Calu3 (cell line): ENCODE measurements around the gene MTARC1. TPM values are rescaled to one million over a fixed set of nuclear protein-coding genes. Genes with fewer than 3 reads are reported as not detected.

Source experiments
- BruUV-seq: library from RNA; stranded (reverse); fragments of 400-500 nt; replicated peaks from 2 replicates; lab custom pipeline; 2021; lab: Mats Ljungman, UMichigan
- CTCF ChIA-PET: fragments of 300-600 bp; sonication (Branson Sonifier 250); formaldehyde crosslinking; loops from one replicate; lab custom pipeline; 2022; ENCODE audit warnings: antibody characterized with exemption; lab: Charles Lee
- DNase-seq: peaks from one replicate; pipeline ENCODE4 v3.0.0; 2022
- H3K27ac Mint-ChIP-seq: one replicate; pipeline ENCODE4 v1.8.0; 2022; ENCODE audit warnings: mixed read lengths; ENCODE audit not compliant: unreplicated experiment
- H3K27me3 Mint-ChIP-seq: one replicate; pipeline ENCODE4 v1.8.0; 2022; ENCODE audit warnings: mixed read lengths; ENCODE audit not compliant: unreplicated experiment
- H3K36me3 Mint-ChIP-seq: one replicate; pipeline ENCODE4 v1.8.0; 2022; ENCODE audit warnings: mild to moderate bottlenecking, moderate library complexity, mixed read lengths; ENCODE audit not compliant: insufficient read depth, unreplicated experiment
- H3K4me1 Mint-ChIP-seq: one replicate; pipeline ENCODE4 v1.8.0; 2022; ENCODE audit warnings: mild to moderate bottlenecking, low read depth, mixed read lengths; ENCODE audit not compliant: unreplicated experiment
- H3K4me3 Mint-ChIP-seq: one replicate; pipeline ENCODE4 v1.8.0; 2022; ENCODE audit warnings: mild to moderate bottlenecking, low read depth, moderate library complexity, mixed read lengths; ENCODE audit not compliant: unreplicated experiment
- H3K9me3 Mint-ChIP-seq: one replicate; pipeline ENCODE4 v1.8.0; 2022; ENCODE audit warnings: low read depth, mixed read lengths; ENCODE audit not compliant: unreplicated experiment
- CTCF ChIP-seq: fragments of 200-600 bp; IDR thresholded peaks from one replicate; pipeline ENCODE4 v1.8.0; 2022; ENCODE audit warnings: antibody characterized with exemption; ENCODE audit not compliant: unreplicated experiment
- intact Hi-C: fragments of 100-400 bp; cut with micrococcal nuclease; formaldehyde crosslinking; loops from one replicate; pipeline ENCODE4 v1.10.0; 2022; ENCODE audit not compliant: unreplicated experiment
- total RNA-seq: library from RNA; stranded (reverse); gene quantifications from 2 replicates; pipeline ENCODE4 v1.2.3, GENCODE V29; 2022

MTARC1 gene
- total RNA-seq, 1 experiment from 2014 or later, result 21.3 TPM

GRCh38 chr1:220764757-220765156 lies 22.0 kb upstream of the MTARC1 start:
- Mint-ChIP-seq H3K9me3 (no peaks in the 10 kb centered on the region), H3K27ac (no peak overlapping the region), H3K27me3 (no peaks in the 10 kb centered on the region), H3K36me3 (no peaks in the 10 kb centered on the region), H3K4me3 (no peak overlapping the region), H3K4me1 (peaks cover 8% of the 10 kb centered on the region)
- BruUV-seq, result no TSS peak
- intact Hi-C loops, result no loop called here
- DNase-seq, result no peak
- CTCF ChIA-PET, result no interaction called here
- no peak for TF ChIP-seq CTCF

- no peak overlapping the region for H3K27ac Mint-ChIP-seq
- TF ChIP-seq CTCF, result no peak
- intact Hi-C loops, result no loop called here
- no peaks in the 10 kb centered on the region for H3K4me1 Mint-ChIP-seq
- no peaks in the 10 kb centered on the region for H3K9me3 Mint-ChIP-seq
- DNase-seq, result no peak
- BruUV-seq, result no TSS peak
- no peaks in the 10 kb centered on the region for H3K36me3 Mint-ChIP-seq
- H3K4me3 Mint-ChIP-seq, result no peak overlapping the region
- no peaks in the 10 kb centered on the region for H3K27me3 Mint-ChIP-seq
- CTCF ChIA-PET, result no interaction called here
Observed at GRCh38 chr1:220767312-220768125, 19.2 kb upstream of the MTARC1 start.

GRCh38 chr1:220768126-220768601 lies 18.5 kb upstream of the MTARC1 start:
- TF ChIP-seq CTCF, result no peak
- no peak overlapping the region for H3K27ac Mint-ChIP-seq
- no TSS peak for BruUV-seq
- no peaks in the 10 kb centered on the region for H3K9me3 Mint-ChIP-seq
- no peaks in the 10 kb centered on the region for H3K36me3 Mint-ChIP-seq
- H3K4me1 Mint-ChIP-seq, result no peaks in the 10 kb centered on the region
- intact Hi-C loops, result no loop called here
- no peaks in the 10 kb centered on the region for H3K27me3 Mint-ChIP-seq
- H3K4me3 Mint-ChIP-seq, result no peak overlapping the region
- no peak for DNase-seq
- CTCF ChIA-PET, result no interaction called here

GRCh38 chr1:220769205-220769604 lies 17.5 kb upstream of the MTARC1 start:
- Mint-ChIP-seq H3K27me3 (no peaks in the 10 kb centered on the region), H3K9me3 (no peaks in the 10 kb centered on the region), H3K27ac (no peak overlapping the region), H3K4me3 (no peak overlapping the region), H3K36me3 (no peaks in the 10 kb centered on the region), H3K4me1 (no peaks in the 10 kb centered on the region)
- CTCF ChIA-PET, result no interaction called here
- intact Hi-C loops, result no loop called here
- DNase-seq, result no peak
- BruUV-seq, result no TSS peak
- no peak for TF ChIP-seq CTCF
